ENCODE results near the gene COG6. TPM values are rescaled to one million over a fixed set of nuclear protein-coding genes. Genes with fewer than 3 reads are reported as not detected.

The COG6 gene
- polyA plus RNA-seq, 1 of the 3 experiments (the other 2 are of a cell fraction), result 13.1 TPM

GRCh38 chr13:39787086-39787487 lies 131.6 kb downstream of the COG6 start:
- CTCF ChIA-PET, result no interaction called here
- peaks cover 0 to 2% of the 10 kb centered on the region in 2 experiments; a peak in 2 of 4 replicates for H3K4me1 ChIP-seq (ENCODE audit: control insufficient read depth in 1 of 2, insufficient read depth in 2 of 2, low read depth in 1 of 2, low read length in 1 of 2)
- WGBS (ENCODE audit: low lambda C conversion rate), result 87% methylated on average over 1 of the region's 1 CpG
- H3K36me3 ChIP-seq (replicated peaks in 1 of 2; ENCODE audit: control insufficient read depth in 1 of 2, insufficient read depth in 2 of 2, low read length in 1 of 2), result no peaks in the 10 kb centered on the region
- no peaks in the 10 kb centered on the region for H3F3A ChIP-seq (replicated peaks; ENCODE audit: insufficient read depth)
- POLR2A ChIA-PET, result no interaction called here
- DNase-seq, result no peak
- no peak overlapping the region for H3K9ac ChIP-seq
- TF ChIP-seq SMC3 (IDR thresholded peaks at IDR 0.05; ENCODE audit: low read depth, low read length) (no peak), YY1 (IDR thresholded peaks at IDR 0.05; ENCODE audit: low read depth) (no peak), MXI1 (IDR thresholded peaks at IDR 0.05; ENCODE audit: low read depth, low read length) (no peak), GABPA (IDR thresholded peaks at IDR 0.05; ENCODE audit: low read depth) (no peak), RXRA (IDR thresholded peaks at IDR 0.05; ENCODE audit: borderline replicate concordance, low read depth) (no peak), ZBTB33 (IDR thresholded peaks at IDR 0.05; ENCODE audit: borderline replicate concordance, low read depth) (no peak), JUND (IDR thresholded peaks at IDR 0.05) (no peak)
- no peak overlapping the region for H2AFZ ChIP-seq (ENCODE audit: low read depth)
- no peaks in the 10 kb centered on the region for H4K20me1 ChIP-seq (ENCODE audit: insufficient read depth)
- no peaks in the 10 kb centered on the region for H3K27me3 ChIP-seq (ENCODE audit: insufficient read depth)
- peaks cover 8% of the 10 kb centered on the region; the same call in 1 of the 2 replicates for H3K9me3 ChIP-seq
- no peak overlapping the region for H3K4me3 ChIP-seq (ENCODE audit: low read depth in 2 of 2, low read length in 1 of 2)
- no peak overlapping the region for H3K27ac ChIP-seq (ENCODE audit: low read depth in 2 of 2, low read length in 1 of 2)
- no peaks in the 10 kb centered on the region for H3K79me2 ChIP-seq (ENCODE audit: insufficient read depth)
- H3K4me2 ChIP-seq, result no peak overlapping the region
- no peaks in the 10 kb centered on the region for H3K9me2 ChIP-seq

GRCh38 chr13:39788102-39788501 lies 132.6 kb downstream of the COG6 start:
- no peaks in the 10 kb centered on the region for H3F3A ChIP-seq (replicated peaks; ENCODE audit: insufficient read depth)
- H3K79me2 ChIP-seq (ENCODE audit: insufficient read depth), result no peaks in the 10 kb centered on the region
- no peaks in the 10 kb centered on the region for H3K27me3 ChIP-seq (ENCODE audit: insufficient read depth)
- TF ChIP-seq TEAD4 (IDR thresholded peaks at IDR 0.05; ENCODE audit: borderline replicate concordance, insufficient read depth) (no peak), RAD21 (IDR thresholded peaks at IDR 0.05; ENCODE audit: low read length) (no peak), FOXJ3 (CRISPR knock-in tag; IDR thresholded peaks at IDR 0.05) (no peak), ELF1 (IDR thresholded peaks at IDR 0.05) (no peak), RFX5 (IDR thresholded peaks at IDR 0.05; ENCODE audit: low read length) (no peak), GATA2 (CRISPR knock-in tag; IDR thresholded peaks at IDR 0.05) (no peak), TAF1 (IDR thresholded peaks at IDR 0.05; ENCODE audit: borderline replicate concordance, low read depth, low read length) (no peak), PBX3 (IDR thresholded peaks at IDR 0.05) (no peak), JUND (IDR thresholded peaks at IDR 0.05) (no peak), TCF12 (IDR thresholded peaks at IDR 0.05) (no peak)
- TF ChIP-seq, protein P1, sequence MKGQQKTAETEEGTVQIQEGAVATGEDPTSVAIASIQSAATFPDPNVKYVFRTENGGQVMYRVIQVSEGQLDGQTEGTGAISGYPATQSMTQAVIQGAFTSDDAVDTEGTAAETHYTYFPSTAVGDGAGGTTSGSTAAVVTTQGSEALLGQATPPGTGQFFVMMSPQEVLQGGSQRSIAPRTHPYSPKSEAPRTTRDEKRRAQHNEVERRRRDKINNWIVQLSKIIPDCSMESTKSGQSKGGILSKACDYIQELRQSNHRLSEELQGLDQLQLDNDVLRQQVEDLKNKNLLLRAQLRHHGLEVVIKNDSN (IDR thresholded peaks at IDR 0.05; ENCODE audit: borderline replicate concordance, low read depth), result no peak
- TF ChIP-seq, protein P2, sequence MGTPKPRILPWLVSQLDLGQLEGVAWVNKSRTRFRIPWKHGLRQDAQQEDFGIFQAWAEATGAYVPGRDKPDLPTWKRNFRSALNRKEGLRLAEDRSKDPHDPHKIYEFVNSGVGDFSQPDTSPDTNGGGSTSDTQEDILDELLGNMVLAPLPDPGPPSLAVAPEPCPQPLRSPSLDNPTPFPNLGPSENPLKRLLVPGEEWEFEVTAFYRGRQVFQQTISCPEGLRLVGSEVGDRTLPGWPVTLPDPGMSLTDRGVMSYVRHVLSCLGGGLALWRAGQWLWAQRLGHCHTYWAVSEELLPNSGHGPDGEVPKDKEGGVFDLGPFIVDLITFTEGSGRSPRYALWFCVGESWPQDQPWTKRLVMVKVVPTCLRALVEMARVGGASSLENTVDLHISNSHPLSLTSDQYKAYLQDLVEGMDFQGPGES (IDR thresholded peaks at IDR 0.05; ENCODE audit: low read depth, low read length), result no peak
- DNase-seq, result no peak
- H3K4me1 ChIP-seq (ENCODE audit: control insufficient read depth in 1 of 2, insufficient read depth in 2 of 2, low read depth in 1 of 2, low read length in 1 of 2), result peaks cover 0 to 2% of the 10 kb centered on the region in 2 experiments; a peak in 2 of 4 replicates
- WGBS (ENCODE audit: low lambda C conversion rate), result 78% methylated on average over 4 of the region's 5 CpGs
- no peak overlapping the region for H2AFZ ChIP-seq (ENCODE audit: low read depth)
- H3K4me2 ChIP-seq, result no peak overlapping the region
- no peak overlapping the region for H3K9ac ChIP-seq
- H3K9me3 ChIP-seq, result peaks cover 14% of the 10 kb centered on the region; the same call in 1 of the 2 replicates
- CTCF ChIA-PET, result no interaction called here
- POLR2A ChIA-PET, result no interaction called here
- H3K9me2 ChIP-seq, result no peaks in the 10 kb centered on the region
- no peaks in the 10 kb centered on the region for H3K36me3 ChIP-seq (replicated peaks in 1 of 2; ENCODE audit: control insufficient read depth in 1 of 2, insufficient read depth in 2 of 2, low read length in 1 of 2)
- H3K27ac ChIP-seq (ENCODE audit: low read depth in 2 of 2, low read length in 1 of 2), result no peak overlapping the region
- no peaks in the 10 kb centered on the region for H4K20me1 ChIP-seq (ENCODE audit: insufficient read depth)
- no peak overlapping the region for H3K4me3 ChIP-seq (ENCODE audit: low read depth in 2 of 2, low read length in 1 of 2)
